Fibroblast of lung (primary cell): ENCODE results near the gene ONECUT1. TPM values are rescaled to one million over a fixed set of nuclear protein-coding genes. Genes with fewer than 3 reads are reported as not detected.
A peak's percentile ranks its signal among the peaks of the same experiment; 100 is the strongest.

ENCODE experiments used
- DNase-seq, 2 donors: peaks; one replicate each; pipeline versions ENCODE4 v3.0.0 to v3.0.0-alpha.2; 2010; ENCODE audit warnings: low read depth in 2 of 2
- H2AFZ ChIP-seq: 2 replicates; pipeline ENCODE4 v1.5.1; 2012; ENCODE audit warnings: low read length, control low read depth, inconsistent platforms
- H3K27ac ChIP-seq: 2 replicates; pipeline ENCODE4 v1.5.1; 2011; ENCODE audit warnings: low read length, control low read depth; ENCODE audit not compliant: insufficient read depth
- H3K27me3 ChIP-seq: 2 replicates; pipeline ENCODE4 v1.5.1; 2011; ENCODE audit warnings: mild to moderate bottlenecking, low read length; ENCODE audit not compliant: control insufficient read depth, insufficient read depth
- H3K36me3 ChIP-seq: 2 replicates; pipeline ENCODE4 v1.5.1; 2011; ENCODE audit warnings: low read length; ENCODE audit not compliant: control insufficient read depth, insufficient read depth
- H3K4me1 ChIP-seq: 2 replicates; pipeline ENCODE4 v1.5.1; 2011; ENCODE audit warnings: low read length; ENCODE audit not compliant: control insufficient read depth, insufficient read depth; ENCODE audit errors: extremely low read depth
- H3K4me2 ChIP-seq: 2 replicates; pipeline ENCODE4 v1.5.1; 2011; ENCODE audit warnings: low read length, control low read depth; ENCODE audit not compliant: insufficient read depth; ENCODE audit errors: extremely low read depth
- H3K4me3 ChIP-seq, 4 experiments: fragments of 200-600 bp in 1 of 4; sonication (generic) in 1 of 4; replicated peaks in 1 of 4; 2 replicates each; pipeline ENCODE4 v1.5.1; 2011 to 2016; ENCODE audit warnings: low read length in 4 of 4, low read depth in 3 of 4, mild to moderate bottlenecking in 3 of 4, control low read depth in 2 of 4, inconsistent platforms in 1 of 4, mixed read lengths in 1 of 4; ENCODE audit not compliant: insufficient read depth in 1 of 4; ENCODE audit errors: control extremely low read depth in 1 of 4
- H3K79me2 ChIP-seq: 2 replicates; pipeline ENCODE4 v1.5.1; 2012; ENCODE audit warnings: mild to moderate bottlenecking, low read length, inconsistent platforms; ENCODE audit not compliant: control insufficient read depth, insufficient read depth
- H3K9ac ChIP-seq: 2 replicates; pipeline ENCODE4 v1.5.1; 2011; ENCODE audit warnings: mild to moderate bottlenecking, low read length, control low read depth; ENCODE audit not compliant: insufficient read depth
- H3K9me3 ChIP-seq: 2 replicates; pipeline ENCODE4 v1.5.1; 2012; ENCODE audit warnings: low read depth, low read length; ENCODE audit not compliant: control insufficient read depth, insufficient read depth
- H4K20me1 ChIP-seq: 2 replicates; pipeline ENCODE4 v1.5.1; 2011; ENCODE audit warnings: low read length; ENCODE audit not compliant: control insufficient read depth, insufficient read depth; ENCODE audit errors: extremely low read depth
- EZH2 ChIP-seq: IDR thresholded peaks from 2 replicates; pipeline ENCODE4 v1.5.1; 2012; ENCODE audit warnings: low read length, control low read depth, mild to moderate bottlenecking; ENCODE audit errors: missing control alignments
- polyA plus RNA-seq, 2 donors: library from polyadenylated mRNA; depleted of rRNA in 1 of 2; stranded (reverse) in 1 of 2; unstranded in 1 of 2; fragments of >200 nt; gene quantifications; 2 replicates each; pipeline ENCODE4 v1.2.1, GENCODE V29; 2011 to 2012; ENCODE audit warnings: missing spikeins in 1 of 2
- total RNA-seq: library from RNA; depleted of rRNA; stranded (reverse); fragments of >200 nt; gene quantifications from 2 replicates; pipeline ENCODE4 v1.2.1, GENCODE V29; 2014
- TF ChIP-seq, protein P1 (sequence below), 2 donors: IDR thresholded peaks in 1 of 2; conservative IDR thresholded peaks in 1 of 2; 1 replicate in 1 of 2; 2 replicates in 1 of 2; pipeline ENCODE4 v1.5.1; 2011 to 2012; ENCODE audit warnings: low read length in 2 of 2, control low read depth in 1 of 2, inconsistent platforms in 1 of 2, low read depth in 1 of 2, mild to moderate bottlenecking in 1 of 2

ONECUT1 gene
- total and polyA plus RNA-seq, 2 donors (not counting 1 experiment from before 2014, with no cell fraction given) = not detected

DNA sequence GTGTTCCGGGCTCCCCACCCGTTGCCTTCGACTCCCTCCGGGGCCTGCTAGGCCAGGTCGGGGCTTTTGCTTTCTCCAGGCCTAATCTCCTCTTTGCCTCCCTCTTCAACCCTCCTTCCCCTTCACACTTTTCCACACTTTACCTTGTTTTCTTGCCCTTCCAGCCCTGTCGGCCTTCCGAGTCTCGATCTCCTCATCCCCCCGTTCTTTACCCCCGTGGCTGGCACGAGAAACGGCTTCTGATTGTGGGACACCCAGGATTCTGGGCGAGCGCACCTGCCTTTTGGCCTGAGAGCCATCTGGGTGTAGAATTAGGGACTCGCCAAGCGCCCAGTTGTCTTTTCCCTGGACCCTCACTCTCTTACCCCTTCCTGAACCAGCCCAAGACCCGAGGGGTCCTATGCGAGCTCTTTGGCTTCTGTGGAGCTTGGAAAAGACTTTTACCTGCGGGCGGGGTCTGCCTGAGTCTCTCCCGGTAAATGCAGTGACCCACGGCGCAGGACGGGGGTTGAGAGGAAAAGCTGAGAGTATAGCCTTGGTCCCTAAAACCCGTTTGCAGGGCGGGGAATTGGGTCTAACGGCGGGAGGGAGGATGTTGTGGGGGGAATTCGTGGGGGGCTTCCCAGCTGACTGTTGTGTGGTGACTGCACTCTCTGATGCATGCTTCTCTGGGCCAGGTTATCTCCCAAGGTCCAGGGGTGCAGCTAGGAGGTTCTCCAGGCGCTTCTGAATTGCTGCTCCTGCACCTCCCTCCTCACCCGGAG lies 5.5 kb upstream of the ONECUT1 start:
- H2AFZ ChIP-seq = no peak overlapping the region
- no peak overlapping the region for H3K4me2 ChIP-seq
- H3K9me3 ChIP-seq = no peaks in the 10 kb centered on the region
- H3K27me3 ChIP-seq = peaks cover 88% of the 10 kb centered on the region
- H3K9ac ChIP-seq = no peak overlapping the region
- H3K27ac ChIP-seq = no peak overlapping the region
- H3K4me3 ChIP-seq = no peak overlapping the region
- peak; percentile 84 for TF ChIP-seq EZH2
- TF ChIP-seq, protein P1, sequence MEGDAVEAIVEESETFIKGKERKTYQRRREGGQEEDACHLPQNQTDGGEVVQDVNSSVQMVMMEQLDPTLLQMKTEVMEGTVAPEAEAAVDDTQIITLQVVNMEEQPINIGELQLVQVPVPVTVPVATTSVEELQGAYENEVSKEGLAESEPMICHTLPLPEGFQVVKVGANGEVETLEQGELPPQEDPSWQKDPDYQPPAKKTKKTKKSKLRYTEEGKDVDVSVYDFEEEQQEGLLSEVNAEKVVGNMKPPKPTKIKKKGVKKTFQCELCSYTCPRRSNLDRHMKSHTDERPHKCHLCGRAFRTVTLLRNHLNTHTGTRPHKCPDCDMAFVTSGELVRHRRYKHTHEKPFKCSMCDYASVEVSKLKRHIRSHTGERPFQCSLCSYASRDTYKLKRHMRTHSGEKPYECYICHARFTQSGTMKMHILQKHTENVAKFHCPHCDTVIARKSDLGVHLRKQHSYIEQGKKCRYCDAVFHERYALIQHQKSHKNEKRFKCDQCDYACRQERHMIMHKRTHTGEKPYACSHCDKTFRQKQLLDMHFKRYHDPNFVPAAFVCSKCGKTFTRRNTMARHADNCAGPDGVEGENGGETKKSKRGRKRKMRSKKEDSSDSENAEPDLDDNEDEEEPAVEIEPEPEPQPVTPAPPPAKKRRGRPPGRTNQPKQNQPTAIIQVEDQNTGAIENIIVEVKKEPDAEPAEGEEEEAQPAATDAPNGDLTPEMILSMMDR (conservative IDR thresholded peaks at IDR 0.05 in 1 of 2, IDR thresholded peaks at IDR 0.05 in 1 of 2; ENCODE audit: low read depth in 1 of 2, low read length in 2 of 2) = no peak
- H4K20me1 ChIP-seq = no peaks in the 10 kb centered on the region
- no peak for DNase-seq
- no peaks in the 10 kb centered on the region for H3K36me3 ChIP-seq
- no peaks in the 10 kb centered on the region for H3K79me2 ChIP-seq
- no peaks in the 10 kb centered on the region for H3K4me1 ChIP-seq

DNA sequence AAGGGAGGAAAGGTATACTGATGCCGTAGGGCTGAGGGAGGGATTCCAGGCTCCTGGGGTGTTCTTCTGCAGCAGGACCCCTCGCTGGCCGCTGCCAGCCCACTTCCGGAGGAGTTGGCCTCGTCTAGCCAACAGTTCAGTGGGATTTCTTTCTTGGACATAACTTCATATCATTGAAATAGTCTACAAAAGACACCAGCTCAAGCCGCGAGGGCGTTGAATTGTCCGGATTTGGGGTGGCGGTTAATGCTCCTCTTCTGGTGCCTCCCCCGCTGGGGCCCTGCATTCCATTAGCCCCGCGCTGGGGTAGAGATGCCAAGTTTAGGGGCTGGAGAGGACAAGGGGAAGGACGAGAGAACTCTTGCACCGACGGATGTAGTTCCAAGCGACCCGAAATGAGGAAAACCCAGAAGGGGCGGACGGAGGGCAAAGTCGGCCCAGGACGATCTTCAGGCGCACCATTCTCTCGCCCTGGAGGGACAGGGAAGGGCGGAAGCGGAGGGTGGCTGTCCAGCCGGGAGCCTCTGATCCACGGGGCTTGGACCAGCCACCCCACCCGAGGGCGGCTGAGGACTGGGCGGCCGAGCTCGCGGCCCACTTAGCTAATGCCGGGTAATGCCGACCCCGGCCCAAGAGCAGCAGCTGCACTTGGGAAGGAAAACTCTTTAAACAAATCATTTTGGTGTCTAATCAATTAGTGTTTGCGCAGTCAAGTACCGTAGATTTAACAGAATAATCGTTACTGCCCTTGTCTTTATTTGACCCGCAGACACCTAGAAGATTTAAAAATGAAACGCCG lies 4.7 kb upstream of the ONECUT1 start:
- H3K79me2 ChIP-seq = no peaks in the 10 kb centered on the region
- H3K4me2 ChIP-seq = no peak overlapping the region
- no peaks in the 10 kb centered on the region for H3K4me1 ChIP-seq
- no peak overlapping the region for H3K27ac ChIP-seq
- no peaks in the 10 kb centered on the region for H3K9me3 ChIP-seq
- no peak for DNase-seq
- H4K20me1 ChIP-seq = no peaks in the 10 kb centered on the region
- H3K9ac ChIP-seq = no peak overlapping the region
- H3K27me3 ChIP-seq = peaks cover 80% of the 10 kb centered on the region
- no peaks in the 10 kb centered on the region for H3K36me3 ChIP-seq
- peak; percentile 71 for TF ChIP-seq EZH2
- TF ChIP-seq, protein P1 (conservative IDR thresholded peaks at IDR 0.05 in 1 of 2, IDR thresholded peaks at IDR 0.05 in 1 of 2; ENCODE audit: low read depth in 1 of 2, low read length in 2 of 2) = no peak
- no peak overlapping the region for H2AFZ ChIP-seq
- H3K4me3 ChIP-seq = no peak overlapping the region

DNA sequence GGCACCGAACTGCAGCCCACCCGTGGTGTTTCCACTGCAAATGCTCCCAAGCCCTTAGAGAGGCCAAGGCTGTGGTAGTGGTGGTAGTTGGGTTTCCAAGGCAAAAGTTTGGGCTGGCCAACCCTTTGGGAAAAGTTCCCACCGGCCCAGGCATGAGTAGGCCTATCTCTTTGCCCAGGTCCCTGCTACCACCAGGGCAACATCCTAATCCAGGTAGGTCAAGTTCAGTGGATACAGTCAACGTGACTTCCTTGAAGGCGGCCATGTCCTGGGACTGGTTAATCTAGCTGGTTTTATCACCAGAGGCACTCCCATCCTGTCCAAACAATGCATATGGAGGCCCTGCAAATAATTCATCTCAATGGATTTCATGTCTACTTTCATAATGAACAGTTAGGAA lies 1.6 kb upstream of the ONECUT1 start:
- Histone ChIP-seq H3K4me1 (no peaks in the 10 kb centered on the region), H4K20me1 (no peaks in the 10 kb centered on the region), H3K4me3 (no peak overlapping the region), H3K36me3 (no peaks in the 10 kb centered on the region), H3K4me2 (no peak overlapping the region), H3K79me2 (no peaks in the 10 kb centered on the region), H3K9me3 (no peaks in the 10 kb centered on the region), H3K9ac (no peak overlapping the region), H3K27ac (no peak overlapping the region), H2AFZ (no peak overlapping the region), H3K27me3 (peaks cover 76% of the 10 kb centered on the region)
- DNase-seq = no peak
- TF ChIP-seq, protein P1 (conservative IDR thresholded peaks at IDR 0.05 in 1 of 2, IDR thresholded peaks at IDR 0.05 in 1 of 2; ENCODE audit: low read depth in 1 of 2, low read length in 2 of 2) = no peak
- TF ChIP-seq EZH2 = no peak
